Measurements from ENCODE around the gene ATP8A2. TPM values are rescaled to one million over a fixed set of nuclear protein-coding genes. Genes with fewer than 3 reads are reported as not detected.

The ATP8A2 gene
- total RNA-seq, 1 donor from 2014 or later, result 39.1 TPM

GRCh38 chr13:25743421-25743820 is 371.6 kb downstream of the ATP8A2 start:
- no peak for TF ChIP-seq CTCF (IDR thresholded peaks at IDR 0.05; ENCODE audit: unreplicated experiment)
- Mint-ChIP-seq H3K27ac (no peak overlapping the region), H3K4me3 (no peak overlapping the region), H3K36me3 (no peaks in the 10 kb centered on the region), H3K9me3 (no peaks in the 10 kb centered on the region), H3K4me1 (peaks cover 17% of the 10 kb centered on the region), H3K27me3 (ENCODE audit: low read depth) (no peaks in the 10 kb centered on the region)
- no peak for DNase-seq (ENCODE audit: low spot score in 2 of 2, unreplicated experiment in 2 of 2)

DNA sequence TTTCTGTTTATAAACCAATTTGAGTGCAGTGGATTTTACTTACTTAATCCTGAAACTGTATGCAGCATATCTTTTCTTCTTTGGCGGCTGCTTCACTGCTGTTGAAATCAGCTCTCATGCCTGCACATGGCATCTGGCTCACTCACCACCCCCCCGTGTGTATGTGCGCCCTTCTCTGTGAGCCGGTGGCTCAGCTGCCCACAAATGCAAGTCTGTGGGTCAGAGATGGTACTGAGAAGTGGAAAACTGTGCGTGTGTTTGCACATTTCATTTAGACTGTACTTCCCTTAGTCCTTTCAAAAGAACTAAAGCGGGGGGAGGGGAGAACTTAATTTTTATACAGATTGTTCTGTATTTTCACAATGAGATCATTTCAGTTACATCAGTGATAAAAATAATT is 372.4 kb downstream of the ATP8A2 start:
- Mint-ChIP-seq H3K27me3 (ENCODE audit: low read depth) (no peaks in the 10 kb centered on the region), H3K27ac (no peak overlapping the region), H3K4me1 (peaks cover 9% of the 10 kb centered on the region), H3K4me3 (no peak overlapping the region), H3K36me3 (no peaks in the 10 kb centered on the region), H3K9me3 (no peaks in the 10 kb centered on the region)
- DNase-seq (ENCODE audit: low spot score in 2 of 2, unreplicated experiment in 2 of 2), result no peak
- no peak for TF ChIP-seq CTCF (IDR thresholded peaks at IDR 0.05; ENCODE audit: unreplicated experiment)

GRCh38 chr13:25746131-25746530 is 374.4 kb downstream of the ATP8A2 start:
- Mint-ChIP-seq H3K4me3 (no peak overlapping the region), H3K27ac (no peak overlapping the region), H3K9me3 (no peaks in the 10 kb centered on the region), H3K27me3 (ENCODE audit: low read depth) (no peaks in the 10 kb centered on the region), H3K36me3 (no peaks in the 10 kb centered on the region), H3K4me1 (peaks cover 5% of the 10 kb centered on the region)
- TF ChIP-seq CTCF (IDR thresholded peaks at IDR 0.05; ENCODE audit: unreplicated experiment), result no peak
- DNase-seq (ENCODE audit: low spot score in 2 of 2, unreplicated experiment in 2 of 2), result no peak

DNA sequence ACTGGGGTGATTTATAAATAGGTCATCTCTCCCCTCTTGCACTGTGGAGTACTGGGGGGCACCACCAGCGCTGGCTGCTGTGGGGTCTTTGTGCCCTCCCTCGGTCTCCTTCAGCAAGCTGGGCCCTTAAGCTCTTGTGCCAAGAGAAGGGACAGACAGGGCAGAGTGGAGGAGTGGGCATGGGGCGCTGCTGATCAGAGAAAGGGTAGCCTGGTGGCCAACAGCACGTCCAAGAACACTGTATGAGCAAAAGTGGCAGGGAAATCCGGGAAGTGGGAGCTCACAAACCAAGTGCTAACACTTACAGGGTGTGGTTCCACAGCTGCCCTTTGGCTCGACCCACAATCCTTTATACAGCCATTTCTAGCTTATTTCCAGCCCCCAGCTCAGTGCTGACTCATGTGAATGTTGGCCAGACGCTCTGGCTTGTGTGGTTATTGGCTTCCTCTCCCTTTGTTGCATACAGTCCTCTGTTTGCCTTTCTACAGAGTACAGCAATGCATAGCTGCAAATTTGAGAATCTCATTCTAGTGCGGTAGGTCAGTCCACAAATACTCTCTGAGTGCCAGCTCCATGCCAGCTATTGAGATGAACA is 381.3 kb downstream of the ATP8A2 start:
- no peak for TF ChIP-seq CTCF (IDR thresholded peaks at IDR 0.05; ENCODE audit: unreplicated experiment)
- peaks cover 7% of the 10 kb centered on the region for H3K4me1 Mint-ChIP-seq

GRCh38 chr13:25753976-25754375 is 382.2 kb downstream of the ATP8A2 start:
- Mint-ChIP-seq H3K4me3 (no peak overlapping the region), H3K9me3 (no peaks in the 10 kb centered on the region), H3K27me3 (ENCODE audit: low read depth) (peaks cover 5% of the 10 kb centered on the region), H3K27ac (no peak overlapping the region), H3K36me3 (no peaks in the 10 kb centered on the region), H3K4me1 (peaks cover 7% of the 10 kb centered on the region)
- TF ChIP-seq CTCF (IDR thresholded peaks at IDR 0.05; ENCODE audit: unreplicated experiment), result no peak
- no peak for DNase-seq (ENCODE audit: low spot score in 2 of 2, unreplicated experiment in 2 of 2)

More for the DNA sequence above, 381.3 kb downstream of the ATP8A2 start:
- Mint-ChIP-seq H3K4me3 (no peak overlapping the region), H3K27ac (no peak overlapping the region), H3K36me3 (no peaks in the 10 kb centered on the region), H3K27me3 (ENCODE audit: low read depth) (peaks cover 5% of the 10 kb centered on the region), H3K9me3 (no peaks in the 10 kb centered on the region)
- DNase-seq (ENCODE audit: low spot score in 2 of 2, unreplicated experiment in 2 of 2), result no peak

- DNase-seq (ENCODE audit: low spot score in 2 of 2, unreplicated experiment in 2 of 2), result no peak
- Mint-ChIP-seq H3K4me3 (no peak overlapping the region), H3K36me3 (no peaks in the 10 kb centered on the region), H3K4me1 (peaks cover 7% of the 10 kb centered on the region), H3K27ac (no peak overlapping the region), H3K9me3 (no peaks in the 10 kb centered on the region), H3K27me3 (ENCODE audit: low read depth) (peaks cover 5% of the 10 kb centered on the region)
- no peak for TF ChIP-seq CTCF (IDR thresholded peaks at IDR 0.05; ENCODE audit: unreplicated experiment)
These were observed 384.5 kb downstream of the ATP8A2 start for GRCh38 chr13:25756251-25756650.

All from mesothelial cell of epicardium (in vitro differentiated cells).